RPMI8226 (cell line): ENCODE data around the gene USP20.
"Not testable (repeated sequence)": the region's sequence is repeated elsewhere in the genome, so short reads cannot be mapped to it uniquely, and the experiment has no call there.

ENCODE experiments used
- DNase-seq: peaks from one replicate; pipeline ENCODE4 v3.0.0-alpha.2; 2015

The USP20 gene

DNA sequence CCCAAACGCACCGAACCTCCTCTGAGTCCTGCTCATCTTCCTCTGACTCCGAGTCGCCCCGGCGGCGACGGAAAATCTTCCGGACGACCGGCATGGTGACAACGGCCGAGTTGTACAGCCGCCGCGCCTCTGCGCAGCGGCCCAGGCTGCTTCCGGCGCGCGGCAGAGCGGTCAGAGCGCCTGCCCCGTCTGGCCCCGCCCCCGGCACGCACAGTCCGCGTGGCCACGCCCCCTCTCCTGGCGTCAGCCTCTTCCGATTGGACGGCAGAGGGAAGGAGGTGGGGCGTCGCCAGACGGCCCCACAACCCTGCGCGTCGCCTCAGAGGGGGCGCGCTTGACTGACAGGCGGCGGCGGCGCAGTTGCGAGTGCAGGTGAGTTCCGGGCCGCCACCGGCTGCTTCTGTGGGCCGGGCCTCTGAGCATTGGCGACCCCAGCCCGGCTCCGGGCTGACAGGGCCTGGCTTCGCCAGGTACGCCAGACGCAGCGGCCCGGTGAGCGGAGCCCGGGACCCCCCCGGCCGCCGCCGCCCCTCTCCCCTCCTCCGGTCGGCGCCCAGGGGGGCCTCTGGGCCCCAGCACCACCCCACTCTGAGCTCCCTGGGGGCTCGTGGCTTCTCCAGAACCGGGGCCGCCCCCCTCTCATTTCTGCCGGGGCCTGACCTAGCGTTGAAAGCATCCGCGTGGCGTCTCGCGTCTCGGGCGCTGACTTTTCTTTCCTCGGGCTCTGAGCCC lies at the start of gene USP20, which contains the start of gene C9orf78:
USP20 (plus strand) TSS at position 331 of the 732 bp plus-strand sequence. CDS start 17,098 bp downstream, outside the sequence.
C9orf78 (minus strand) TSS at position 148 of the 732 bp plus-strand sequence; CDS start at position 94, 54 bp downstream.
- DNase-seq = peak; percentile 100

DNA sequence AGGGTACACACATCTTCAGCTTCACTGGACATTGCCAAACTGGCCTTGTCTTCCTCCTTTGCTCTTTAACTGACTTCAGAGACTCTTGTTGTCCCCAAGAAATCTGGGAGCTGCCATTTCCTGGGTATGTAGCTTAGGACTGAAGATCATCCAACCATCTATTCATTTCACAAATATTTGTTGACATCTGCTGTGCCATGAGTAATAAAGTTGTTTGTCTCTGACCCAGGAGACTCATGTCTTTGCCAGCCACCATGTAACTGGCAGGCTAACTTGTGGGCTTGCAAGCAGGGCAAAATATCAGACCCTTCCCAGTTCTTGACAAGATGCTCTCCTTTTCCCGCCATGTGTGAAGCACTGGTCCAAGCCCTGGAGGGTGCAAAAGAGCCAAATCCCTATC lies 49.4 kb upstream of the USP20 start:
- no peak for DNase-seq

DNA sequence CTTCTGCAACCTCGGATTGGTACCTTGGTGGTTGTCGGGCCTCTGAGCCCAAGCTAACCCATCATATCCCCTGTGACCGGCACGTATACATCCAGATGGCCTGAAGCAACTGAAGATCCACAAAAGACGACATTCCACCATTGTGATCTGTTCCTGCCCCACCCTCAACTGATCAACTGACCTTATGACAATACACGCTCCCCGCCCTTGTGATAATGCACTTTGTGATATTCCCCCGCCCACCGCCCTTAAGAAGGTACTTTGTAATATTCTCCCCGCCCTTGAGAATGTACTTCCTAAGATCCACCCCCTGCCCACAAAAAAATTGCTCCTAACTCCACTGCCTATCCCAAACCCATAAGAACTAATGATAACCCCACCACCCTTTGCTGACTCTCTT lies 48.8 kb upstream of the USP20 start:
- DNase-seq = no peak

DNA sequence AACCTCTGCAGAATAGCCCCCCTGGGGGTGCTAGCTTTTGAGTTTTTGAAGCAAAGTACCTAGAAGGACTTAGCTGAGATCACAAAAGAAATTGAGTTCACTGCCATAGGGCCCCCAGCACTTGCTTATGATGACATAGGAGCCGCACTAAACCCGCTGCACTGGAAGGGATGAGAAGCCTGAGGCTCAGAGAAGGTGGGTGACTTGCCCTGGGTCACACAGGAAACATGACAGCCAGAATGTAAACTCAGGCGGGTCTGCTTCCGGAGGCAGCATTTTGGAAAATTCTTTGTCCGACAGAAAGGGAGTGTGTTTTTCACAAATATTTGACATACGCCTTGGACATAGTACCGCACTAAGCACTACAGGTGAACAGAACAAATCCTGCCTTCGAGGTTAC lies 40.7 kb upstream of the USP20 start:
- no peak for DNase-seq

DNA sequence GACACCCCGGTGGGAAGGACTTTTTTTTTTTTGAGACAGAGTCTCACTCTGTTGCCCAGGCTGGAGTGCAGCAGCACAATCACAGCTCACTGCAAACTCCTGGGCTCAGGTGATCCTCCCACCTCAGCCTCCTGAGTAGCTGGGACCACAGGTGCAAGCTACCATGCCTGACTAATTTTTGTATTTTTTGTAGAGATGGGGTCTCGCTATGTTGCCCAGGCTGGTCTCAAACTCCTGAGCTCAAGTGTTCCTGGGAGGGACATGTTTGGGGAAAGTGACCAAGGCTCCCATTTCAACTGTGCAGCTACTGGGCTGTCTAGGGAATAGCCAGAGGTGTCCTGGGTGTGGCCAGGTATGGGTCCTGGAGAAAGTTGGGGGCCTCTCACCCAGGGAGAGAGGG lies 39.2 kb upstream of the USP20 start:
- DNase-seq = not testable (repeated sequence)

DNA sequence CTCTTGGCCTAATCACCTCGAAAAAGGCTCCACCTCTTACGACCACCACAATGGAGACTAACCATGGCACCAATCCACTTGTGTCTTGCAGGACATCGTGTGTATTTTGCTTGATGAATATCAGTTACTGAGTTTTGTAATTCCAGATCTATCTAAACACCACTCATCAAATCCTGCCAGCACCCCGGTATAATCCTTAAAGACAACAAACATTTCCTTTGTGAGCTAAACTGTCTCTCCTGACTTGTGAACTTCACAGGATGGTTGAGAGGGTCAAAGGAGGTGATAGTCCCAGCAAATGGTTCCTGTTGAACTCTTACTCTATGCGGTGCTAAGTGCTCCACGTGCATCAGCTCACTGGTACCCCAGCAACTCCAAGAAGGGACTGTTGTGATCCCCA lies 36.3 kb upstream of the USP20 start:
- no peak for DNase-seq

DNA sequence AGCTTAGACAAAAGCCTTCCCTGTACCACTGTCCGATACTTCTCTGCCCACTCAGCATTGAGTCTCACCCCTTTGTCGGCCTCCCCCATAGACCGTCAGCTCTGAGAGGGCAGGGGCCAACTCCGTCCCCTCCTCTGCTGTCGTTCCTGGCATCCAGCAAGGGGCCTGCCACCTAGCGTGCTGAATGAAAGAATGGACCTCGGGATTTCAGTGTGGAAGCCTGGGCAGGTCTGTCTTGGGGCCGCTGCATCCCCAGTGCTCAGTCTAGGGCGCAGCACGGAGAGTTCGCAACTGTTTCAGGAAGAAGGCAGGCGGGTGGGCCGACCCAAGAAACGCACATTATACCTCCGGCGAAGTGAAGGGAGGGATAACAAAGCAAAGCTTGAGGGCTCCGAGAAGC lies 33.8 kb upstream of the USP20 start:
- no peak for DNase-seq

DNA sequence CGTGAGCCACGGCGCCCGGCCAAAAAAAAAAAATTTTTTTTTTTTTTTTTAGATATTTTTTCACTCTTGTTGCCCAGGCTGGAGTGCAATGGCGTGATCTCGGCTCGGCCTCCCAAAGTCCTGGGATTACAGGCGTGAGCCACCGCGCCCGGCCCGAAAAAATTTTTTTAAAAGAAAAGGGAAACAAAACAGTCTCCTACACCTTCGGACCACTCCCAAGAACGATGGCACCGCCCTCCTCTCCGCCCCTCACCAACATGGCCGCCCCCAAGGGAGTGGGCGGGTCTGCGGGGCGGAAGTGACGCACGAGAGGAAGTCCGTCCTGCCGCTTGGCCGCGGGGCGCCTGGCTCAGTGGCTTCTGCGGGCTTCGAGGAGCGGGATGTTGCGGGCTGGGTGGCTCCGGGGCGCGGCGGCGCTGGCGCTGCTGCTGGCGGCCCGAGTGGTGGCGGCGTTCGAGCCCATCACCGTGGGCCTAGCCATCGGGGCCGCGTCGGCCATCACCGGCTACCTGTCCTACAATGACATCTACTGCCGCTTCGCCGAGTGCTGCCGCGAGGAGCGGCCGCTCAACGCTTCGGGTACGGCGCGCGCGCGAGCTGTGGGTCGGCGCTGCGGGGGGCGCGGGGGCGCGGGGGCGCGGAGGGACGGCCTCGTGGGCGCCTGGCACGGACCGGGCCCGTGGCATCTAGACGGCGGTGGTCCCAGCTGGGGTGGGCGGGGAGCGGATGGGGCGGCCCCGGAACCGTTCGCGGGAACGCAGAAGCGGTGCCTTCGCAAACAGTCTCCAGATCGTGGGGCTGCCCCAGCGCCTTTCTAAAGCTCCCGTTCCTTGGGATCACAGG lies 32.2 kb upstream of the USP20 start, which contains the start of gene TOR1B:
TOR1B (plus strand) TSS at position 352 of the 843 bp plus-strand sequence; CDS start at position 381, 29 bp downstream.
- peak; percentile 95 for DNase-seq

DNA sequence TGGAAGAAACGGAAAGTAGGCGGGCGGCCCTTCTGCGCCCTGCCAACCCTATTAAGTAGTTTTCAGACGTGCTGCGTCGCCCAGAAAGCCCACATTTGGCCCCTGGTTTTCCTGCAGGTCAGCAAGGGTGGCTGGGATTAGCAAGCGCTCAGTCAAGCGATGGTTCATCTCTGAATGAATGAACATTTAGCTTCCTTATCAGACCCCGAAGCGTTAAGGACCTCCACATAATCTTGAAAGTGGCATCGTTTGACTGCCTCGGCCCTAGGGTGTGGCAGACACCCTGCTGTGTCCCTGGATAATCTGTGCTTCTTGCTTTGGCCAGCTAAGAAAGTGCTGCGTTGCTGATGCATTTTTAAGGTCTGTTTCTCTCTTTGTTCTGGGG lies 31.6 kb upstream of the USP20 start:
- DNase-seq = no peak

DNA sequence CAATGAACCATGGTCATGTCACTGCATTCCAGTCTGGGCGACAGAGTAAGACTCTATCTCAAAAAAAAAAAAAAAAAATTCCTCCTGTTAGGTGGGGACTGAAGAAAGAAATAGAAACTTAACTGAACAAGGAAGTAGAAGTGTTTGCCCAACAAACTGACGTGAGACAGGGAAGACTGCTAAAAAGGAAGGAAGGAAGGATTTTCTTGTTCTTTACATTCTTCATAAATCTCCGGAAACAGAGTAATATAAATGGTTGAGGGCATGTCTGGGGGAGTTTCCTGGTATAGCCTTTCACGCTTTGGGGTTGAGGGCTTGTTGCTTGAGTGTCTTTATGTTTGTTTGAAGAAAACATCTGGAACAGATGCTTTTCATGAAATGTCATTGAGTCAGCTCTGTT lies 29.2 kb upstream of the USP20 start:
- no peak for DNase-seq

DNA sequence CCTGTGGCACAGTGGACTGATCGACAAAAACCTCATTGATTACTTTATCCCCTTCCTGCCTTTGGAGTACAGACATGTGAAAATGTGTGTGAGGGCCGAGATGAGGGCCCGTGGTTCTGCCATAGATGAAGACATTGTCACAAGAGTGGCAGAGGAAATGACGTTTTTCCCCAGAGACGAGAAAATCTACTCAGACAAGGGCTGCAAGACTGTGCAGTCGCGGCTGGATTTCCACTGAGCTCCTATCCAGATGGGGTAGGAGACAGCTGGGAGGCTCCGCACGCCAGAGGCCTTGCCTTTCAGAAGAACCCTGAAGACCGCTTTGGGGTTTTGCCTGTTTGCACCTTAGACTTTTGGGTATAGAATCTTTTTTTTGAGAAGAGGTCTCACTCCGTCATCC lies 25.9 kb upstream of the USP20 start:
- DNase-seq = no peak

DNA sequence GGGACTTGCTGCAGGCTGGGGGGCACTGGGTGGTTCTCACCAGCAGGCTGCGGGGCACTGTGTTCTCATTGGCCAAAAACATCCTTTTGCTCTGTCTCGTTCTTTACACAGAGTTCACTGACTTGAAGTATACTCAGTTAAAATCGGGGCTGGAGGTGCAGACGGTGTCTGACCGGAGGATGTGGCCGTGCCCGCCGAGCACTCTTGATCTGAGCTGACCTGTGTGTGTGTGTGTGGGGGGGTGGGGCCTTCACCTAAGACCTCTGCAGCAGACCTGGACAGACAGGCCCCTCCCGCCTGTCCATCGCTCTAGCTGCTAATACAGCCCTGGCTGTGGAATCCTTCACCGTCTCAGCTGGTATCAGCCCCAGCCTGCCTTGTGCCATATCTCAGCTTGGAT lies 25.1 kb upstream of the USP20 start:
- no peak for DNase-seq

DNA sequence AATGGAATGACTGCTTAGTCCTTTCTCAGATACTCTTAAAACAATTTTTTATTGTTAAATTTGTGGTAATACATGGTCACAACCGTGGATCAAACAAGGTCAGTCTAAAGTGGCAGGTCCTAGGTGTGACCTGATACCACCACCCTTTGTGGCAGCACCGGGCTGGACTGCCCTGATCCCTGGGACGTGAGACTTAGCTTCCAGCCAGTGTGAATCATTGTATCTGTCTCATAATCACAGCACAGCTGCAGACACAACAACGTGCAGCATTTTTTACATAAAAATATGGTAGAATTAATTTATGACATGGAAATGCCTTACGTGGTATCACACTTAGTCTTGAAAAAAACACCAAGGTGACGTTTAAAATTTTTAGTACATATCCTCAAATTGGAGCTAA lies 24.5 kb upstream of the USP20 start:
- DNase-seq = no peak

DNA sequence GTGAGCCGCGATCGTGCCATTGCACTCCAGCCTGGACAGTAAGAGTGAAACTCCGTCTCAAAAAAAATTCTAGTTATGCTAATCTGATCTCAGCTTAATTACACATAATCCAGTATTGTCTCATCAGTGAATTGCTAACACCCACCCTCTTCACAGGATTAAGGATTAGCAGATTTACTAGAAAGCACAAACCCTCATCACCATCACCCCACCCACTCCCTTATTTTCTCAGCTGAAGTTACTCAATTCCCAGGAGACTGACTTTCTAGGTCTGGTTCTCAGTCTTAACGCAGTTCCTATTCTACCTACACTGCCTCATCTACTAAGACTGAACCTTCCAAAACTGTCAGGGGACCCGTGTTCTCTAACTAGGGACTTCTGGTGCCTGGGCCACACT lies 23.3 kb upstream of the USP20 start:
- no peak for DNase-seq

DNA sequence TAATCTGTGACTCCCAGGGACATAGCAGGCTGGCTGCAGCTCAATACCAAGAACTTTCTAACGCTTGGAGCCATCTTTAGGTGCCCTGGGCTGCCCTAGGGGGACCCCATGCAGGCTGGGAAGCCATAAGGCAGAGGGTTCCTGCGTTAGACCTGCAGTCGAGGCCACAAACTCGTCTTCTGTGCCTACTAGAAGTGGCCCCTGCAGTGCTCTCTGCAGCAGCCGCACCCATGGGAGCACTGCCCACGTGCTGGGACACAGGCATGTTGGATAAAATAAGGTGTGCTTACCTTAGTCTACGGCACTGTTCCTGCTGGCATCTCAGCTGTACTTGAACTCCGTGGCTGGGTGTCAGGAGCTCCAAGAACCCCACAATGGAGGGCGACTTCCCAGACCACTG lies 22.9 kb upstream of the USP20 start:
- no peak for DNase-seq

DNA sequence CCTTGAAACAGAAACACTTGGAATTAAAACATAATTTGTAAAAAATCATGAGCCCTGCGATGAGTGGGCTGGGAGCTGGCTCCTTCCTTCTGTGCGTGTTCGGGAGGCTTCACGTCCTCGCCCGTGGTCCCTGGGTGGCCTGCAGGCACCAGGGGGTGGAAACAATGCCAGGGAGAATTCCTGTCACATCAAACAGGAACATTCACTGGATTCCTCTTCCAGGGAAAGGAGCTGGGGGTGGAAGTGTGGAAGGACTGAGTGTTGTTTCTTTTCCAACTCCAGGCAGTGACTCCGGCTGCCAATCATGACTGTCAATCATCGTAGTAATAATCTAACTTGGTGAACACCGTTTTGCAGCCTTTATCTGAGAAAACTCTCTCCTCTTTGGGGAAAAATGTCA lies 21.6 kb upstream of the USP20 start:
- DNase-seq = no peak

DNA sequence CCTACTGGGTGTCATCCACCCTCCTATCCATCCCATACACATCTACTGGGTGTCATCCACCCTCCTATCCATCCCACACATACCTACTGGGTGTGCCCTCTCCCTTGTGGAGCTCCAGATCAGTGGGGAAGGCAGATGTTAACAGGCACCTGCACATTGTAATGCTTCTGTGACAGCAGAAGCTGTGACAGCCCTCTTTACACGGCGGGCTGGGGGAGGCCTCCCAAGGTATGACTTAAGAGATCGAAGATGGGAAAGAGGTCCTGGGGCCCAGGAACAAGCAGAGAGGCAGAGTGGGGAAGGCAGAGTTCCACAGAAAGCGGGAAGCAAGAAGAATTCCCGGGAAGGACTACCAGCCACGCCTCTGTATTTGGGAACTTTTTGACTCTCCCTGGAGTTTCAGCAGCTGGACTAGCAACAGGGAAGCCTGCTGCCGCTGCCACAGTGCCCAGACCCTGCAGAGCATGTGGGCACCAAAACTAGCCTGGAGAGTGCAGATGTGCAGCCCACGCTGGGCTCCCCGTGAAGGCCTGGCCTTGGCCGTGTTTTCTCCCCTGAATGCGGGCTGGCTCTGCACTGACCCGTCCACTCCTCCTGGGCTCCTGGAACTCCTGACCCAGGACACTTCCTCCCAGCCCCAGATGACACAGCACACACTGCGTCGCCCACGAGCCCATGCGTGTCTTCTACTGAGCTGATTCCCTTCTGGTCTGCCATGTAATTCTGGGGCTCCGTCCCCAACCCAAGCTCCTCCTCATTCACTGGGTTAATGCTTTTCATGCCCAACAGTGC lies 20.6 kb upstream of the USP20 start:
- no peak for DNase-seq

DNA sequence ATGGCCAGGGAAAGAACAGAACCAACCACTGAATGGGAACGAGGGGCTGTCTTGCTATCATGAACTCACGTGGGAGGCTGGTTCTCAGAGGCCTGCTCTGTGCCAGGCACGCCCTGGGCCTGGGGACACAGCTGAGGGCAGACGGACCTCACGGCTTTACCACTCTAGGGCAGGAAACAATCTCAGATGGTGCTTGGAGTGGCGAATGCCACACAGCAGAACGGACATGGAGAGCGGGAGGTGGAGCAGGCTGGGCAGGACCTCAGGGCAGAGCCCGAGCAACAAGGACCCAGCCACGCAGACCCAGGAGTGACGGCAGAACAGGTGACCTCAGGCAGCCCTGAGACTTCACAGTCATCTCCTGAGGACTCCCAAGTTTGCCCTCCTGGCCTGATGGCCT lies 20.0 kb upstream of the USP20 start:
- no peak for DNase-seq

DNA sequence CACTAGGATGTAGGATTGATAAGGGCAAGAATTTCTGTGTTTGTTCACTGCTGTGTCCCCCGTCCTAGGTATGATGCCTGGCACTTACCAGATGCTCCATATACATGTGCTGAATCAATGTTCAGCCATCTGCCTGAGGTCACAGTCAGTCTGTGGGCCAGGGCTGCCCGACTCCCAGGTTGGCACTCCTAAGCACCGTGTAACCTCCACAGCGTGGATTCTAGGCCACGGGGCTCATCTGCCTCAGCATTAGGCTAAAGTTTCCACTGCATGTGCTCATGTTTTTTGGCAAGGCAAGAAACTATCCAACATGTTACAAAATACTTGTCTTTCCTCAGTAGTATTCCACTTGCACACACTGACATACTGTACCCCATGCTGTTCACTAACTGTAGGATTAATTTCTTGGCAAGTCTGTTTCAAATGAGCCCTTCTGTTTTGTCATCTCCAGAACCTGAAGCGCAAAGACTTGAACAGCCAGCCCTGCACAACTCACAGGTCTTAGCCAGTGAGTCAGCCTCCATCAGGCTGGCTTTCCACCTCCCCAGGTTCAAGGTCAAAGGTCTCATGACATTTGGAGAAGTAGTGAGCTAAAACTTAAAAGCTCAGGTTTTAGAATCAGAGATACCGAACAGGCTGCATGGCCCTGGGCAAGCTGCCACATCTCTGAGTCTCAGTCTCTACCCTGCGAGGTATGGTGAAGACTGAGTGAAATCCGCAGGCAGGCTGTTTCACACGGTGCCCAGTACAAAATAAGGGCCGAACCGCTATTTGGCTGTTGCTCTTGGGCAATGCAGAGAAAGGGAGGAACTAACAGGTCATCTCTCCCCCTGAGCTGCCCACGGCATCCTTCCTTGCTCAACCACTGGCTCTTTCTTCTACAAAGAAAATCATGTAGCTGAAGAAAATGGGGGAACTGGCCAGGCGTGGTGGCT lies 18.5 kb upstream of the USP20 start:
- no peak for DNase-seq

DNA sequence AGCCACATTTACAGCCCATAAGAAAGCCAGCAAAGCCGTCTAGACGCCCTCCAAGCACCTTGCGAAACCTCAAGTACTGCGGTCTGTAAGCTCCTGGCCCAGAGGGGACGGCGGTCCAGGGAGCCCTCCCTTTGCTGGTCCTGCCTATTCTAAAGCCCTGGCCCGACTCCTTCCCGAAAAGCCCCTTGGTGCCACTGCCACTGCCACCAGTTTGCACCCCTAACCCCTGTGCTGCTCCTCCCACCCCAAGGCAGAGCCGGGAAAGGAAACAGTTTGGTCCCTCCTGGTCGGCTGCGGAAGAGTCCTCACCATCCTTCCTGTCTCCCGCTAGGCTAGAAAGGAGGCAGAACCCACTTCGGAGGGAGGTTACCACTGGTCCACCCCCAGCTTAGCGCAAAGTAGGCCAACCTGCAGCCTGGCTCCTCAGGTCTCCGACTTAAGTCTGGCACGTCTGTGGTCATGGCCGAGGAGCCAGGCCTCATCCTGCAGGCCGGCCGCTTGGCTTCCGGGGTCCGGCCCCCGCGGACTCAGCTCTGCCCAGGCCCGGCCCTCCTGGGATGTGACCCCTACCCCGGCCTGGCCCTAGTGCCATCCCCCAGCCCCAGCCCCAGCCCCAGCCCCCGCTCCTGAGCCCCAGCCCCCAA lies 12.2 kb upstream of the USP20 start:
- DNase-seq = no peak

DNA sequence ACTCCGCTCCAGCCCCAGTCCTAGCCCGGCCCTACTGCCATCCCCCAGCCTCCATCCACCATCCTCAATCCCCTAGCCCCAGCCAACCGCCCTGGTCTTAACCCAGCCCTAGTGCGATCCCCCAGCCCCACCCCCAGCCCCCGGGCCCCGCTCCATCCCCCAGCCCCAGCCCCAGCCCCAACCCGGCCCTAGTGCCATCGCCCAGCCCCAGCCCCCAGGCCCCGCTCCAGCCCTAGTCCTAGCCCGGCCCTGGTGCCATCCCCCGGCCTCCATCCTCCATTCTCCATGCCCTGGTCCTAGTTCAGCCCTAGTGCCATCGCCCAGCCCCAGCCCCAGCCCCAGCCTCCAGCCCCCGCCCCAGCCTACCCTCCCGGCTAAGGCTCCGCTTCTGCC lies 11.7 kb upstream of the USP20 start:
- DNase-seq = no peak
